WTC11 (cell line): Measurements from ENCODE around the gene SOCS2. TPM values are rescaled to one million over a fixed set of nuclear protein-coding genes. Genes with fewer than 3 reads are reported as not detected.

Experiments
- ATAC-seq: fragments of 200-7000 bp; cut with Tn5 transposase; 2 replicates; pipeline ENCODE4 v1.10.0; 2021; ENCODE audit warnings: mild to moderate bottlenecking, moderate library complexity
- Bru-seq: library from RNA; stranded (reverse); fragments of 400-500 nt; gene quantifications from one replicate; lab custom pipeline; 2021; lab: Mats Ljungman, UMichigan
- CTCF ChIA-PET: fragments of 300-600 bp; sonication (Branson Sonifier 250); formaldehyde crosslinking; loops from one replicate; lab custom pipeline; 2021; ENCODE audit warnings: antibody characterized with exemption; lab: Charles Lee
- POLR2A ChIA-PET: fragments of 350-600 bp; sonication (Branson Sonifier 250); formaldehyde crosslinking; loops from one replicate; lab custom pipeline; 2021; ENCODE audit warnings: antibody characterized with exemption; lab: Charles Lee
- DNase-seq: peaks from one replicate; pipeline ENCODE4 v3.0.0; 2021; ENCODE audit warnings: low spot score
- H3K27ac Mint-ChIP-seq: 2 replicates; pipeline ENCODE4 v1.8.0; 2021; ENCODE audit warnings: mixed read lengths
- H3K27me3 Mint-ChIP-seq: 2 replicates; pipeline ENCODE4 v1.8.0; 2021; ENCODE audit warnings: low read depth, mild to moderate bottlenecking, moderate library complexity, mixed read lengths
- H3K36me3 Mint-ChIP-seq: 2 replicates; pipeline ENCODE4 v1.8.0; 2021; ENCODE audit warnings: mixed read lengths
- H3K4me1 Mint-ChIP-seq: 2 replicates; pipeline ENCODE4 v1.8.0; 2022; ENCODE audit warnings: mixed read lengths
- H3K4me3 Mint-ChIP-seq: 2 replicates; pipeline ENCODE4 v1.8.0; 2021; ENCODE audit warnings: mild to moderate bottlenecking, moderate library complexity, mixed read lengths
- H3K9me3 Mint-ChIP-seq: 2 replicates; pipeline ENCODE4 v1.8.0; 2021; ENCODE audit warnings: mixed read lengths
- CBFB ChIP-seq: sonication (generic); formaldehyde crosslinking; IDR thresholded peaks from 2 replicates; pipeline ENCODE4 v1.8.1; 2022; ENCODE audit warnings: mild to moderate bottlenecking, low read depth, missing genetic modification reagents
- E2F1 ChIP-seq: sonication (generic); formaldehyde crosslinking; IDR thresholded peaks from 2 replicates; pipeline ENCODE4 v1.8.0; 2022; ENCODE audit warnings: mild to moderate bottlenecking, missing genetic modification reagents
- E2F4 ChIP-seq: sonication (generic); formaldehyde crosslinking; IDR thresholded peaks from 2 replicates; pipeline ENCODE4 v1.8.1; 2022; ENCODE audit warnings: low read depth, mild to moderate bottlenecking, moderate library complexity, missing genetic modification reagents, borderline replicate concordance
- JAZF1 ChIP-seq: fragments of 250-450 bp; sonication (Bioruptor Pico); IDR thresholded peaks from 2 replicates; pipeline ENCODE4 v1.9.0; 2021; ENCODE audit warnings: moderate library complexity, mild to moderate bottlenecking, inconsistent platforms
- MAX ChIP-seq: sonication (generic); formaldehyde crosslinking; IDR thresholded peaks from 2 replicates; pipeline ENCODE4 v1.8.0; 2022; ENCODE audit warnings: mild to moderate bottlenecking, missing genetic modification reagents
- MLX ChIP-seq: sonication (generic); formaldehyde crosslinking; IDR thresholded peaks from 2 replicates; pipeline ENCODE4 v1.8.1; 2023; ENCODE audit warnings: mild to moderate bottlenecking, missing genetic modification reagents, moderate library complexity
- NR1H2 ChIP-seq: sonication (generic); formaldehyde crosslinking; IDR thresholded peaks from 2 replicates; pipeline ENCODE4 v1.9.0; 2021; ENCODE audit warnings: mild to moderate bottlenecking, moderate library complexity, missing genetic modification reagents
- NR3C1 ChIP-seq: sonication (generic); formaldehyde crosslinking; conservative IDR thresholded peaks from 2 replicates; pipeline ENCODE4 v1.8.1; 2023; ENCODE audit warnings: low read depth, mild to moderate bottlenecking, missing genetic modification reagents
- PRDM15 ChIP-seq: sonication (generic); formaldehyde crosslinking; IDR thresholded peaks from 2 replicates; pipeline ENCODE4 v1.8.0; 2022; ENCODE audit warnings: missing genetic modification reagents
- SP1 ChIP-seq: sonication (generic); formaldehyde crosslinking; conservative IDR thresholded peaks from 2 replicates; pipeline ENCODE4 v1.8.1; 2022; ENCODE audit warnings: missing genetic modification reagents
- TP53 ChIP-seq: sonication (generic); formaldehyde crosslinking; IDR thresholded peaks from 2 replicates; pipeline ENCODE4 v1.8.1; 2023; ENCODE audit warnings: mild to moderate bottlenecking, missing genetic modification reagents
- ZNF317 ChIP-seq: sonication (generic); formaldehyde crosslinking; IDR thresholded peaks from 2 replicates; pipeline ENCODE4 v1.8.1; 2023; ENCODE audit warnings: low read depth, mild to moderate bottlenecking, moderate library complexity, missing genetic modification reagents, borderline replicate concordance
- ZNF416 ChIP-seq: fragments of 250-450 bp; sonication (Bioruptor Pico); IDR thresholded peaks from 2 replicates; pipeline ENCODE4 v1.9.0; 2021; ENCODE audit warnings: mild to moderate bottlenecking, inconsistent platforms
- ZNF423 ChIP-seq: fragments of 250-450 bp; sonication (Bioruptor Pico); IDR thresholded peaks from 2 replicates; pipeline ENCODE4 v2.1.2; 2022; ENCODE audit warnings: mild to moderate bottlenecking, moderate library complexity
- long read RNA-seq, 3 experiments: library from RNA in 1 of 3; library from capped mRNA in 1 of 3; library from polyadenylated mRNA in 1 of 3; unstranded in 2 of 3; stranded (forward) in 1 of 3; transcript quantifications; one replicate each; pipeline ENCODE4 v2.0.0, GENCODE V29; 2021
- total RNA-seq: library from RNA; stranded (reverse); gene quantifications from 3 replicates; pipeline ENCODE4 v1.2.3, GENCODE V29; 2021

The SOCS2 gene
- total RNA-seq (31.7 to 44.4 TPM (median 32.9 TPM) in 3 replicates), Bru-seq, nascent RNA (percentile 92 among the genes with signal in this experiment)
- long read RNA-seq, experiment 1, transcript SOCS2-202 (3 exons, 1,065 nt) = minor isoform, 21 of 153 reads
- long read RNA-seq, experiment 1, transcript SOCS2-206 (3 exons, 2,391 nt) = major isoform, 58 of 153 reads
- long read RNA-seq, experiment 1, transcript SOCS2-212 (3 exons, 2,881 nt) = minor isoform, 10 of 153 reads
- long read RNA-seq, experiment 1, transcript SOCS2-210 (2 exons, 1,716 nt) = minor isoform, 17 of 153 reads
- long read RNA-seq, experiment 1, partial matches to known transcripts = 0 of 153 reads
- long read RNA-seq, experiment 1, other reads (novel, unspliced or antisense) = 45 of 153 reads
- long read RNA-seq, experiment 2, transcript SOCS2-202 (3 exons, 1,065 nt) = major isoform, 10 of 57 reads
- long read RNA-seq, experiment 2, transcript SOCS2-206 (3 exons, 2,391 nt) = major isoform, 10 of 57 reads
- long read RNA-seq, experiment 2, transcript SOCS2-210 (2 exons, 1,716 nt) = minor isoform, 9 of 57 reads
- long read RNA-seq, experiment 2, partial matches to known transcripts = 9 of 57 reads
- long read RNA-seq, experiment 2, other reads (novel, unspliced or antisense) = 19 of 57 reads
- long read RNA-seq, experiment 3, transcript SOCS2-206 (3 exons, 2,391 nt) = major isoform, 74 of 139 reads
- long read RNA-seq, experiment 3, transcript SOCS2-210 (2 exons, 1,716 nt) = minor isoform, 43 of 139 reads
- long read RNA-seq, experiment 3, partial matches to known transcripts = 9 of 139 reads
- long read RNA-seq, experiment 3, other reads (novel, unspliced or antisense) = 9 of 139 reads

- H3K36me3 Mint-ChIP-seq = peaks cover 15% of the 10 kb centered on the region
- H3K4me1 Mint-ChIP-seq = peaks cover 32% of the 10 kb centered on the region
- peaks cover 31% of the 10 kb centered on the region for H3K27me3 Mint-ChIP-seq
- DNase-seq (peak; percentile 66), ATAC-seq (peak; percentile 2)
- no peaks in the 10 kb centered on the region for H3K9me3 Mint-ChIP-seq
- peak within 1 kb of the TSS; percentile 85 for H3K4me3 Mint-ChIP-seq
- ChIA-PET CTCF (interaction anchor here (1.6 to 5.2 kb wide), 4 partner anchors 111 to 530 kb away, joined by 4 to 40 read pairs (median 6); no protein-coding TSS in a partner anchor), POLR2A (interaction anchor here (0.5 to 1.9 kb wide), 7 partner anchors 12 to 530 kb away, joined by 3 to 11 read pairs (median 4); partner anchors contain the start of gene UBE2N)
- TF ChIP-seq E2F1 (CRISPR knock-in tag) (no peak), ZNF423 (CRISPR knock-in tag) (peak; percentile 42), ZNF317 (CRISPR knock-in tag) (peak; percentile 11; the same call in 1 of the 2 replicates), NR1H2 (no peak), JAZF1 (no peak), CBFB (CRISPR knock-in tag) (no peak), SP1 (CRISPR knock-in tag) (no peak; the same call in 1 of the 2 replicates), E2F4 (CRISPR knock-in tag) (no peak), MLX (CRISPR knock-in tag) (no peak), TP53 (CRISPR knock-in tag) (no peak), PRDM15 (CRISPR knock-in tag) (no peak), MAX (CRISPR knock-in tag) (peak; percentile 8; the same call in 1 of the 2 replicates), NR3C1 (CRISPR knock-in tag) (no peak), ZNF416 (CRISPR knock-in tag) (no peak)
- peak within 1 kb of the TSS; percentile 97 for H3K27ac Mint-ChIP-seq
Observed at GRCh38 chr12:93571925-93572711, at the start of gene SOCS2. Gene SOCS2 (plus strand): TSS chr12:93572675. CDS start chr12:93572898, 223 bp downstream.
